Adrenal gland (tissue), 12 donors: Measurements from ENCODE around the gene ADAM19. TPM values are rescaled to one million over a fixed set of nuclear protein-coding genes. Genes with fewer than 3 reads are reported as not detected.

Source experiments
- DNase-seq, 7 donors: peaks; one replicate each; pipeline ENCODE4 v3.0.0-alpha.2; 2019 to 2020
- H3K27ac ChIP-seq, 5 donors: fragments of 200-600 bp; sonication (generic) in 4 of 5; 1 replicate in 3 of 5; 2 replicates in 2 of 5; pipeline versions ENCODE4 v1.5.1 to v1.8.0; 2016 to 2020; ENCODE audit warnings: mild to moderate bottlenecking in 1 of 5
- H3K27me3 ChIP-seq: fragments of 200-600 bp; 2 replicates; pipeline ENCODE4 v1.8.0; 2021
- H3K36me3 ChIP-seq, 2 donors: fragments of 200-600 bp; replicated peaks in 1 of 2; 1 replicate in 1 of 2; 2 replicates in 1 of 2; pipeline versions ENCODE4 v1.5.1 to v1.8.0; 2018 to 2022
- H3K4me1 ChIP-seq, 2 donors: fragments of 200-600 bp; replicated peaks in 1 of 2; 1 replicate in 1 of 2; 2 replicates in 1 of 2; pipeline versions ENCODE4 v1.5.1 to v1.8.0; 2018 to 2021
- H3K4me3 ChIP-seq, 4 donors: fragments of 200-600 bp; sonication (generic) in 3 of 4; one replicate each; pipeline ENCODE4 v1.5.1; 2016 to 2018
- H3K9me3 ChIP-seq, 3 donors: fragments of 200-600 bp; sonication (generic) in 1 of 3; replicated peaks in 1 of 3; 1 replicate in 2 of 3; 2 replicates in 1 of 3; pipeline versions ENCODE4 v1.5.1 to v1.8.0; 2016 to 2021
- POLR2A ChIP-seq, 2 donors: fragments of 450-650 bp; IDR thresholded peaks; one replicate each; pipeline ENCODE4 v1.6.1; 2017; ENCODE audit warnings: antibody characterized with exemption in 2 of 2, mild to moderate bottlenecking in 2 of 2, moderate library complexity in 1 of 2
- WGBS, 4 donors: extraction: QIAGEN DNeasy Blood & Tissue Kit in 2 of 4; methylation state at CpG; one replicate each; pipeline versions ENCODE4 v1.1.5 to v1.1.7; 2013 to 2017; 5-methylcytosine and 5-hydroxymethylcytosine counted together
- intact Hi-C, 2 donors: fragments of 100-400 bp; cut with DNase I; formaldehyde crosslinking; loops; one replicate each; pipeline versions ENCODE4 v1.14.1 to v1.15.0; 2022 to 2023
- polyA plus RNA-seq, 3 donors: library from polyadenylated mRNA; stranded (reverse); fragments of 200-250 nt in 2 of 3; fragments of 350-450 nt in 1 of 3; fragmentation: Illumina TruSeq in 1 of 3; extraction: RNeasy Lipid Tissue Mini Kit (QIAGEN cat#74804) in 1 of 3; gene quantifications; one replicate each; pipeline ENCODE4 v1.2.3, GENCODE V29; 2013 to 2014
- total RNA-seq, 9 donors: library from RNA; depleted of rRNA in 4 of 9; stranded (reverse); fragments of >200 nt in 4 of 9; fragments of 120-200 nt in 1 of 9; fragmentation: NEBNext Ultra II Directional in 1 of 9; extraction: Animal tissue kit (Norgen Biotek cat#: 25700) in 1 of 9; gene quantifications; one replicate each; pipeline versions ENCODE4 v1.1.0 to v1.2.4, GENCODE V29; 2013 to 2023
- TF ChIP-seq, protein P1 (sequence below), 6 experiments: fragments of 450-650 bp in 4 of 6; fragments of 200-600 bp in 2 of 6; sonication (generic) in 1 of 6; IDR thresholded peaks; 1 replicate in 5 of 6; 2 replicates in 1 of 6; pipeline versions ENCODE4 v1.5.1 to v1.8.0; 2016 to 2021; ENCODE audit warnings: antibody characterized with exemption in 6 of 6, mild to moderate bottlenecking in 2 of 6, moderate library complexity in 1 of 6
- donor health status: healthy with polysubstance abuse.
- donor health status: Bipolar disorder and iron deficiency.
- donor health status: DM: yes; HTN: yes; CAD: no.
- donor health status: DM: no; HTN: no; CAD: no.
- donor health status: DM: no; HTN: no; CAD: no.
- donor health status: DM: yes; HTN: yes; CAD: no.

ADAM19 gene
- total and polyA plus RNA-seq, 12 donors = 2.2 to 15.1 (median 4.7) TPM

DNA sequence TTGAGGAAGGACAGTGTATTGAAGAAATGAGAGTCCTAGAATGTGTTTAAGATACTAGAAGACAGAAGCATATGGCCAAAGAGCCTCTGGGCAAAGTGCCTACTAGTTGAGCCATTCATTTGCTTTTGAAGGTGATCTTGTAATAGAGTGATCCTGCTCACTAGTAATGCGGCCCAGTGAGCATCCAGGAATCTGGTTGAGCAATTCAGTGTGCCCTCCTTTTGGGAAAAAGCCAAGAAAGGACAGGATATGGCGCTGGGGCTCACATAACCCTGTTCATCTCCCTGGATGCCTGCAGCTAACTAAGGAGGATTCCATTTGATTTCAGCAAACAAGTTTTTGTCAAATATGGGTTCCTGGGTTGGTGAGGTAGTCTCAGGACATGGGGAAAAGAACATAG is 16.3 kb downstream of the ADAM19 start:
- no peaks in the 10 kb centered on the region for H3K36me3 ChIP-seq
- no peaks in the 10 kb centered on the region for H3K27me3 ChIP-seq
- no peak for TF ChIP-seq POLR2A (IDR thresholded peaks at IDR 0.05)
- TF ChIP-seq, protein P1, sequence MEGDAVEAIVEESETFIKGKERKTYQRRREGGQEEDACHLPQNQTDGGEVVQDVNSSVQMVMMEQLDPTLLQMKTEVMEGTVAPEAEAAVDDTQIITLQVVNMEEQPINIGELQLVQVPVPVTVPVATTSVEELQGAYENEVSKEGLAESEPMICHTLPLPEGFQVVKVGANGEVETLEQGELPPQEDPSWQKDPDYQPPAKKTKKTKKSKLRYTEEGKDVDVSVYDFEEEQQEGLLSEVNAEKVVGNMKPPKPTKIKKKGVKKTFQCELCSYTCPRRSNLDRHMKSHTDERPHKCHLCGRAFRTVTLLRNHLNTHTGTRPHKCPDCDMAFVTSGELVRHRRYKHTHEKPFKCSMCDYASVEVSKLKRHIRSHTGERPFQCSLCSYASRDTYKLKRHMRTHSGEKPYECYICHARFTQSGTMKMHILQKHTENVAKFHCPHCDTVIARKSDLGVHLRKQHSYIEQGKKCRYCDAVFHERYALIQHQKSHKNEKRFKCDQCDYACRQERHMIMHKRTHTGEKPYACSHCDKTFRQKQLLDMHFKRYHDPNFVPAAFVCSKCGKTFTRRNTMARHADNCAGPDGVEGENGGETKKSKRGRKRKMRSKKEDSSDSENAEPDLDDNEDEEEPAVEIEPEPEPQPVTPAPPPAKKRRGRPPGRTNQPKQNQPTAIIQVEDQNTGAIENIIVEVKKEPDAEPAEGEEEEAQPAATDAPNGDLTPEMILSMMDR (IDR thresholded peaks at IDR 0.05) = no peak
- WGBS, 4 donors = 72 to 81% (median 79%) methylated on average over 2 of the region's 2 CpGs
- intact Hi-C loops = no loop called here
- no peak overlapping the region for H3K27ac ChIP-seq
- peaks cover 0 to 34% of the 10 kb centered on the region in 2 donors for H3K4me1 ChIP-seq
- no peak overlapping the region for H3K4me3 ChIP-seq
- DNase-seq = peak in 2 of 7 donors; percentile 49 to 51
- no peaks in the 10 kb centered on the region for H3K9me3 ChIP-seq

DNA sequence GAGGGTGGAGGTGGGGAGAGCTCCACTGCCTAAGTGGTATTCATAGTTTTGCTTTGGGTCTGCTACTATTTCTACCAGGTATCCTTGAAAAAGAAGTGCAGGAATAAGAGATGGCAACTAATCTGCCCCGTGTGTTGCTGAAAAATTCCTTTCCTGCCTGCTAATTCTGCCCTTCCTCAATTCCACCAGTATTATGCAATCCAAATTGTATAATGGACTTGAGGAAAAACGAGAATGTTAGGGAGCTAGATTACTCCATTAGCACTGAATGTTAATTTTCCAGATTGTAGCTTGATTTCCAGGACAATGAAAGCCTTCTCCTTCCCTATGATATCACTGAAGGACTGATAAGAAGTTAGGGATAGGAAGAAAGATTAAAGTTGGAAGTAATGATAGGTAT is 16.9 kb downstream of the ADAM19 start:
- WGBS, 4 donors = 60 to 68% (median 67%) methylated on average over 2 of the region's 2 CpGs
- H3K4me1 ChIP-seq = peaks cover 0 to 34% of the 10 kb centered on the region in 2 donors
- no peaks in the 10 kb centered on the region for H3K36me3 ChIP-seq
- DNase-seq = no peak
- H3K9me3 ChIP-seq = no peaks in the 10 kb centered on the region
- H3K27ac ChIP-seq = no peak overlapping the region
- no peak for TF ChIP-seq POLR2A (IDR thresholded peaks at IDR 0.05)
- intact Hi-C loops = no loop called here
- no peaks in the 10 kb centered on the region for H3K27me3 ChIP-seq
- no peak overlapping the region for H3K4me3 ChIP-seq

DNA sequence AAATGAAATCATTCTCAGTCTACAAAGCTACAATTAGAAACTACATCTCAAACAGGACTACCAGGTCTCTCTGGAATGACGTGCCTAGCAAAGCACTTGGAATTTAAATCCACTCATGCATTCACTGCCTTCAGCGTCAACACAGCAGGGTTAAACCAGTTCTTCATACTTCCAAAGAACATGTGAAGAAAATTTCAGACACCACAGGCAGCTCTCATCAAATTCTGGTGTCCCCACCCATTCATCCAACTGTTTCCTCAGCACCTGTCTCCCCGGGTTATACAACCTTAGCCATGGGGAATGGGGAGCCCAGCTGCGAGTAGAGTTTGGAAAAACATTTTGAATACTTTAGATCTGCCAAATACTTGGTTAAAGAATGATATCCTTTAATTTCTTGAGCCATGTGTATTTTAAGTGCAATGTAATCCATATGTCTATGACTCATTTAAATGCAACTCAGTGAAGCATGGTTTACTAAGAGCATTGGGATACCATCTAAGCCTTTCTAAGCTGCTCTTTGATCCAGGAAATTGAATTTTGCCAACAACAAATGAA is 17.5 kb downstream of the ADAM19 start:
- no peak overlapping the region for H3K4me3 ChIP-seq
- H3K36me3 ChIP-seq = no peaks in the 10 kb centered on the region
- intact Hi-C loops = no loop called here
- TF ChIP-seq, protein P1 (IDR thresholded peaks at IDR 0.05) = no peak
- no peak for TF ChIP-seq POLR2A (IDR thresholded peaks at IDR 0.05)
- H3K4me1 ChIP-seq = peaks cover 0 to 29% of the 10 kb centered on the region in 2 donors
- no peaks in the 10 kb centered on the region for H3K27me3 ChIP-seq
- WGBS, 4 donors = 89 to 97% (median 96%) methylated on average over 4 of the region's 4 CpGs
- no peak overlapping the region for H3K27ac ChIP-seq
- no peak for DNase-seq
- no peaks in the 10 kb centered on the region for H3K9me3 ChIP-seq

DNA sequence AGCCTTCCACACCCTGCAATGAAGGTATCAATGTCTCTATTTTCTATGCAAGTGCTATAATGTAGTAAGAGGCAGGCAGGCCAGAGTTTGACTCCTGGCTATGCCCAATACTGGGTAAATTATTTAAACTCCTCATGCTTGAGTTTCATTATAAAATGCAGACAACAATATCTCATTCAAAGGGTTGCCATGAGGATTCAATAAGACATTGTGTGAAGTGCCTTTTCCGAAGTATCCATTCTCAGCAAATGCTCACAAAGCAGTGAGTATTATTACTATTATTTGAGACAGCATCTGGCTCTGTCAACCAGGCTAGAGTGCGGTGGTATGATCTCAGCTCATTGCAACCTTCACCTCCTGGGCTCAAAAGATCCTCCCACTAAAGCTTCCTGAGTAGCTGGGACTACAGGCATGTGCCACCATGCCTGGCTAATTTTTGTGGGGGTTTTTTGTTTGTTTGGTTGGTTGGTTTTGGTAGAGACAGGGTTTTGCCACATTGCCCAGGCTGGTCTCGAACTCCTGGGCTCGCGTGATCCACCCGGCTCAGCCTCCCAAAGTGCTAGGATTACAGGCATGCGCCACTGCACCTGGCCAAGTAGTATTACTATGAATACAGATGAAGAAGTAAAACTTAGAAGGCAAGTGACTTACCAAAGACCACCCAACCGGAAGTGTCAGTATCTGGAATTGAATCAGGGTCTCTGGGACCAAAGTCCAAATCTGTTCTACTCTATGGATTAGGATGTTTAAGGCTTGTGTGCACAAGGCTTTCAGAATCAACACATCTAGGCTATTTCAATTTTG is 18.8 kb downstream of the ADAM19 start:
- H3K27me3 ChIP-seq = no peaks in the 10 kb centered on the region
- H3K27ac ChIP-seq = no peak overlapping the region
- no peaks in the 10 kb centered on the region for H3K36me3 ChIP-seq
- H3K4me3 ChIP-seq = no peak overlapping the region
- intact Hi-C loops = no loop called here
- peaks cover 0 to 28% of the 10 kb centered on the region in 2 donors for H3K4me1 ChIP-seq
- no peak for TF ChIP-seq POLR2A (IDR thresholded peaks at IDR 0.05)
- TF ChIP-seq, protein P1 (IDR thresholded peaks at IDR 0.05) = no peak
- 92 to 95% (median 93%) methylated on average over 8 of the region's 8 CpGs for WGBS, 4 donors
- no peak for DNase-seq
- H3K9me3 ChIP-seq = no peaks in the 10 kb centered on the region
